Activated T-cell treated with anti-CD3 and anti-CD28 coated beads for 24 hours (primary cell): ENCODE data around the gene ARL10.

Source experiments
- DNase-seq: peaks from one replicate; pipeline ENCODE4 v3.0.0-alpha.2; 2020; ENCODE audit warnings: low read depth

ARL10 gene

GRCh38 chr5:176361437-176362232 lies 3.7 kb upstream of the ARL10 start, which contains the start of gene KIAA1191:
Gene KIAA1191 (minus strand): TSS chr5:176361764. CDS start chr5:176359508, 2,256 bp downstream.
- DNase-seq: peak; percentile 88

DNA sequence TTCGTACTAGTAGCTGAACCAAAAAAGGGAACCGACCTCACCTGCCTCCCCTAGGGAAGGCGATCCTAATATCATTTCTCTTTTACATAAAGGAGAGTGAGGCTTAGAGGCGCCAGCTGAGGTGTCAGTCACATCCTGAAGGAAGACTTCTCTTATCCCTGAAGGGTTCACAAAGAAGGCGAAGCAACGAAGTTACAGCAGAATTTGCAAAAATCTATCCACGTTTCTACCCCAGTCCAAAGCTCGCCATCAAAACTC lies 3.1 kb upstream of the ARL10 start:
- DNase-seq: no peak

DNA sequence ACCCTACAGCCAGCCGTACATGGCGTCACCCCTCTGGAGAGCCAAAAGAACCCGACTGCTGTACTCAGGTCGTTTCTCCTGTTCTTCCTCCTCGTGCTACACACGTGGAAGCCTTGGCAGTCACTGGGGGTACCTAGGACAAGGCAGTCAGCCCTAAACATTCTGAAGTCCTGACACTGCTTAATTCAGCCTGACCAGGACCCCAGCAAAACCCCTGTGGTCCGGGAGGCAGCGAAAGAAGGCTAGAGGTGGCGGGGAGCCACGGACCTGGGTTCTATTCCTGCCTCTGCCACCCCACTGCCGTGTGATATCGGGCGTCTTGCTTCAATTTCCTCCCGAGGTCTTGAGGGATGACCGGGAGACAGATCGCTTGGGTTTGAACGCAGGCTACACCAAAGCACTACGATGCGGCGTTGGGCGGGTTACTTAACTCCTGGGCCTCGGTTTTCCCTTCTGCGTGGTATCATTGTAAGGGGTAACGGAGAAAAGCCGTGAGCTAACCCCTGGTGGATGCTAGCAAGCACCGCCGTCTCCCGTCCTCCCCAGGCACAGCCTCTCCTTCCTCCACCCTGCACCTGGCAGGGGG lies 429 bp upstream of the ARL10 start:
- no peak for DNase-seq

DNA sequence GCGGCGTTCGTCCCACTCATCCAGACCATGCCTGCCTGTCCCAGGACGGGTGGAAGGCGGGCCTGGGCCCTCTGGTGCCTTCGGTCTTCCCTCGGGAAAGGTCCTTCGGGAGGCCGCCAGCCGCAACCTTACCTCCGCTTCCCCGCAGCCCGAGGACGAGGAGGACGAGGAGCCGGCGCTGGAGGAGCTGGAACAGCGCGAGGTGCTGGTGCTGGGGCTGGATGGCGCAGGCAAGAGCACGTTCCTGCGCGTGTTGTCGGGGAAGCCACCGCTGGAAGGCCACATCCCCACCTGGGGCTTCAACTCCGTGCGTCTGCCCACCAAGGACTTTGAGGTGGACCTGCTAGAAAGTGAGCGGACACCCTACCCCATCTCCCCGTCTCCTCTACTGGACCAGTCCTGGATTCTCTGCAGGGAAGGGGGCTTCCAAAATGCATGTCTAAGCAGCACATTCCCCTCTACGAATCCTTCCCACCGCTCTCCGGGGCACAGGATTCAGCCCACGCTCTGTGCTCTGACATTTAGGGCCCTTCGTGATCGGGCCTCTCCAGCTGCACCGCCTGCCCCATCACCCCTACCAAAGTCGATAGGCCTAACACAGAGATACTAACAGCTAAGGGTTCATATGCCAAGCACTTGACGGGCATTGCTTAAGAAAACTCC lies 1.1 kb downstream of the ARL10 start:
- DNase-seq: no peak

- DNase-seq: no peak
Measured at GRCh38 chr5:176368726-176369125, 3.4 kb downstream of the ARL10 start.

GRCh38 chr5:176369934-176370711 lies 4.8 kb downstream of the ARL10 start:
- no peak for DNase-seq

DNA sequence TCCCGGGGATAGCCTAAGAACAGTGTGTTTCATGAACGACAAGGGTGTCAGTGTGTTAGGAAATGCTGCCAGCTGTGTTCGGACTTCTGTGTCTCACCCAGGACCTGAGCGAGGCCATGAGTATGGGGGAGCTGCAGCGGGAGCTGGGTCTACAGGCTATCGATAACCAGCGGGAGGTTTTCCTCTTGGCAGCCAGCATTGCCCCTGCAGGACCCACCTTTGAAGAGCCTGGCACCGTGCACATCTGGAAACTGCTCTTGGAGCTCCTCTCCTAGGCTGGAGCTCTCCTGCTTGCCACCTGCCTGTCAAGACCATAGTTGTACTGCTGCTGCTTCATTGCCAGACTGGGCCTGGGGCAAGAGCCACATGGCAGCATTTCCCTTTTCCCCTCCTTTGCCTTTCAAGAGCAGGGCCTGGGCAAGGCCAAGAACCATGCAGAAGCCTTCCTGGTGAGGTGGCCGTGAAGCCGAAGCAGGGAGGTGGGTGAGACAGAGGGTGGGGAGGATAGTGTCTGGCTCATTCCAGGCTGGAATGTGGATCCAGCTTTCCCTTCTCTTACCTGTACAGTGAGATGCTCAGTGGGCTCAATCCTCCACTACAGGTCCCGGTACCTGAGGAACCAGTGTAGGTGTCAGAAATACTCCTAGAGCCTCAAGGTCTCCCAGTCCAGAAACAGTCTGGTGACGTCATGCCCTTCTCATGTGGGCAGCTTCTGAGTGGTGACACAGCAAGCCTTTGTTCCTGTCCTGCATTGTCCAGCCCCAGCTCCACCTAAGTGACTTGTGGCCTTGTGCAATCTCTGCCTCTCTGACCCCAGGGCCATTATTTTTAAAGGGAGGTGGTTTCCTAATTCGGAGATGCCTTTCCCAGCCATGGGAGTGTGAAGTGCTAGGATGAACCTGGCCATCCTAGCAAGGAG lies 6.6 kb downstream of the ARL10 start:
- DNase-seq: no peak

GRCh38 chr5:176373100-176373818 lies 8.0 kb downstream of the ARL10 start:
- no peak for DNase-seq

GRCh38 chr5:176379881-176380280 lies 14.6 kb downstream of the ARL10 start:
- no peak for DNase-seq

DNA sequence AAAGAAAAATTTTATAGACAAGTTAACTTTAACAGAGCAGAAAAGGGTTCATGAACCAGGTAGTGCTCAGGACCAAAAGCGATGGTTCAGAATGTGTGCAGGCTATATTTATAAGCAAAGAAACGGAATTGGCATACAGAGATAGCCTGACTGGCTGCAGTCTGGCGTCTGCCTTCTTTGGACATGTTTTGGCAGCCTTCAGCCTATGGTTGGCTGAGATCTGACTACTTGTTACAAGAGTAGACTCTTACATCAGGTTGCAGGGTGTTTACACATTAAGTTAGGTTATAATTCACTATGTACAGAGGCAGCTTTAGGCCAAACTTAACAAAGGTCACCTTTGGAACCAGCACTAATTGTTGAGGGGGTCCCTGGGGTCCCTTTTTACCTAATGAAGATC lies 16.1 kb downstream of the ARL10 start:
- no peak for DNase-seq

GRCh38 chr5:176381979-176382378 lies 16.7 kb downstream of the ARL10 start:
- no peak for DNase-seq

DNA sequence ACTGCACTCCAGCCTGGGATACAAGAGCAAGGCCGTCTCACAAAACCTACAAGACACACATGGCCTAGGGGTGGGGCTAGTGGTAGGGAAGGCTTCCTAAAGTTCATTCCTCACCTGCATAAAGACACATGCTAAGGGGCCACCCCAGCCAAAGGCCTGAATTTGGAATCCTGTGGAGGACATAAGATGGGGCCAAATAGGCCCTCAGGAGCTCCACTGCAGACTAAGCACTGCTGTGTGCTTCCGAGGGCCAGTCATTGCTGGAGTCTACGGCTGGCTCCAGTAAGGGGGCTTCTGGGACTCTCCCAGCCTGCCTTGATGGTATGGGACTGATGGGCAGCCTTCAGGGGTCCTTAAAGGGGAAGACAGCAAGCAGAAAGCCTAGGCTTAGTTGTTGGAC lies 17.4 kb downstream of the ARL10 start:
- no peak for DNase-seq

GRCh38 chr5:176383248-176383905 lies 18.1 kb downstream of the ARL10 start:
- no peak for DNase-seq

GRCh38 chr5:176383961-176384360 lies 18.7 kb downstream of the ARL10 start:
- no peak for DNase-seq

- no peak for DNase-seq
Measured at GRCh38 chr5:176384366-176384930, 19.2 kb downstream of the ARL10 start.

GRCh38 chr5:176384991-176385390 lies 19.7 kb downstream of the ARL10 start:
- no peak for DNase-seq

- no peak for DNase-seq
Measured at GRCh38 chr5:176386491-176386890, 21.2 kb downstream of the ARL10 start.

- no peak for DNase-seq
Measured at GRCh38 chr5:176387384-176387925, 22.2 kb downstream of the ARL10 start.

GRCh38 chr5:176388003-176388443 lies 22.7 kb downstream of the ARL10 start:
- DNase-seq: no peak
